Thoracic aorta (tissue), 2 donors: Measurements from ENCODE around the gene ROR1. TPM values are rescaled to one million over a fixed set of nuclear protein-coding genes. Genes with fewer than 3 reads are reported as not detected.

ENCODE experiments used
- ATAC-seq: fragments of 150-250 bp; one replicate; pipeline ENCODE4 v1.8.0; 2017; ENCODE audit warnings: low read depth; ENCODE audit not compliant: insufficient number of reproducible peaks, low FRiP score
- DNase-seq: peaks from one replicate; pipeline ENCODE4 v3.0.0-alpha.2; 2020; ENCODE audit warnings: low spot score
- H3K27ac ChIP-seq, 2 donors: fragments of 200-600 bp; sonication (generic); 1 replicate in 1 of 2; 2 replicates in 1 of 2; pipeline ENCODE4 v1.5.1; 2016; ENCODE audit warnings: mild to moderate bottlenecking in 2 of 2, moderate library complexity in 2 of 2
- H3K27me3 ChIP-seq: fragments of 200-600 bp; sonication (generic); replicated peaks from 2 replicates; pipeline ENCODE4 v1.6.0; 2016; ENCODE audit warnings: mild to moderate bottlenecking; ENCODE audit not compliant: insufficient read depth
- H3K36me3 ChIP-seq: fragments of 200-600 bp; sonication (generic); one replicate; pipeline ENCODE4 v1.5.1; 2016
- H3K4me1 ChIP-seq, 2 donors: fragments of 200-600 bp; sonication (generic); 1 replicate in 1 of 2; 2 replicates in 1 of 2; pipeline versions ENCODE4 v1.5.1 to v1.6.0; 2016; ENCODE audit warnings: low read depth in 2 of 2, mild to moderate bottlenecking in 1 of 2; ENCODE audit not compliant: control insufficient read depth in 1 of 2
- H3K4me3 ChIP-seq: fragments of 200-600 bp; sonication (generic); 2 replicates; pipeline ENCODE4 v1.5.1; 2016; ENCODE audit warnings: mild to moderate bottlenecking
- H3K9me3 ChIP-seq: fragments of 200-600 bp; sonication (generic); 2 replicates; pipeline ENCODE4 v1.5.1; 2016
- total RNA-seq, 2 donors: library from RNA; depleted of rRNA; stranded (reverse); fragments of >200 nt; gene quantifications; one replicate each; pipeline versions ENCODE4 v1.1.0 to v1.2.3, GENCODE V29; 2016
- TF ChIP-seq, protein P1 (sequence below): fragments of 200-600 bp; sonication (generic); IDR thresholded peaks from one replicate; pipeline ENCODE4 v1.5.1; 2019; ENCODE audit warnings: antibody characterized with exemption

ROR1 gene
- total RNA-seq, 2 donors from 2014 or later, result 41.2 to 51.8 TPM

DNA sequence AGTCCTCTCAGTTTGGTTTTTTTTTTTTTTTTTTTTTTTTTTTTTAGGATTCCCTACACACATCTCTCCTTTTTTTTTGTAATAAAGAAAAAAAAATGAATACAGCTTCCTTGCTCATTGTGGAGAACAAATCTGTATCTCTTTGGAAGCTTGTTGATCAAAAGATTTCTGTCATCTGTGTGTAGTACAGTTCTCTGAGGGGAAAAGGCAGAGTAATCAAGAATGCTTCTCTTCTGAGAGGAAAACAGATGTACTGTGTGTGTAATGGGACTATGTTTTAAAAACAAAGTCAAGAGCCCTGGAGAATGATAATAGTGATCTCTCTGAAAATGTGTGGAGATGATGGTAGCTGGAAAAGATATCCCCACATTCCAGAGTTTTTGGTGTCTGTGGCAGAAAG lies 16.5 kb upstream of the ROR1 start:
- no peak overlapping the region for H3K4me3 ChIP-seq
- no peaks in the 10 kb centered on the region for H3K36me3 ChIP-seq
- TF ChIP-seq, protein P1, sequence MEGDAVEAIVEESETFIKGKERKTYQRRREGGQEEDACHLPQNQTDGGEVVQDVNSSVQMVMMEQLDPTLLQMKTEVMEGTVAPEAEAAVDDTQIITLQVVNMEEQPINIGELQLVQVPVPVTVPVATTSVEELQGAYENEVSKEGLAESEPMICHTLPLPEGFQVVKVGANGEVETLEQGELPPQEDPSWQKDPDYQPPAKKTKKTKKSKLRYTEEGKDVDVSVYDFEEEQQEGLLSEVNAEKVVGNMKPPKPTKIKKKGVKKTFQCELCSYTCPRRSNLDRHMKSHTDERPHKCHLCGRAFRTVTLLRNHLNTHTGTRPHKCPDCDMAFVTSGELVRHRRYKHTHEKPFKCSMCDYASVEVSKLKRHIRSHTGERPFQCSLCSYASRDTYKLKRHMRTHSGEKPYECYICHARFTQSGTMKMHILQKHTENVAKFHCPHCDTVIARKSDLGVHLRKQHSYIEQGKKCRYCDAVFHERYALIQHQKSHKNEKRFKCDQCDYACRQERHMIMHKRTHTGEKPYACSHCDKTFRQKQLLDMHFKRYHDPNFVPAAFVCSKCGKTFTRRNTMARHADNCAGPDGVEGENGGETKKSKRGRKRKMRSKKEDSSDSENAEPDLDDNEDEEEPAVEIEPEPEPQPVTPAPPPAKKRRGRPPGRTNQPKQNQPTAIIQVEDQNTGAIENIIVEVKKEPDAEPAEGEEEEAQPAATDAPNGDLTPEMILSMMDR, result no peak
- no peaks in the 10 kb centered on the region for H3K27me3 ChIP-seq
- ATAC-seq, result no peak
- H3K9me3 ChIP-seq, result no peaks in the 10 kb centered on the region
- no peak overlapping the region for H3K27ac ChIP-seq
- DNase-seq, result no peak
- H3K4me1 ChIP-seq, result no peaks in the 10 kb centered on the region

DNA sequence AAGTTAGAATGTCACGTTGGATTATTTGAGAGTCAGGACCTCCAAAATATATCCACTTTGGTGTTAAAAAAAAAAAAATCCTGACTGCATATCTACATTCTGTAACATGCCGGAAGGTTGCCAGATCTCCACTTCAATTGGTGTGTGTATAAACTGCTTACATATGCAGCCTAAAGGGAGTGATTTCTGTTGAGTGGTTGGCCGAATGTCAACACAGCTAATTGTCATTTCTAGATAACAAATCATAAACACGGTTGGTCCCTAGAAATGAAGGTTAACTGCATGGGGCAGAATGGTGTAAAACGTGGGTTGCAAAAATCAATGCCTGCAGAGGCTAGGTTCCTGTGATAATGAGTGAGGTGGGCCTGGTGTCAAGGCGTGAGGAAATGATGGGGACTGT lies 15.0 kb upstream of the ROR1 start:
- Histone ChIP-seq H3K9me3 (no peaks in the 10 kb centered on the region), H3K27ac (no peak overlapping the region), H3K4me3 (no peak overlapping the region), H3K36me3 (no peaks in the 10 kb centered on the region), H3K4me1 (no peaks in the 10 kb centered on the region), H3K27me3 (no peaks in the 10 kb centered on the region)
- ATAC-seq (no peak), DNase-seq (no peak)
- TF ChIP-seq, protein P1, result no peak

DNA sequence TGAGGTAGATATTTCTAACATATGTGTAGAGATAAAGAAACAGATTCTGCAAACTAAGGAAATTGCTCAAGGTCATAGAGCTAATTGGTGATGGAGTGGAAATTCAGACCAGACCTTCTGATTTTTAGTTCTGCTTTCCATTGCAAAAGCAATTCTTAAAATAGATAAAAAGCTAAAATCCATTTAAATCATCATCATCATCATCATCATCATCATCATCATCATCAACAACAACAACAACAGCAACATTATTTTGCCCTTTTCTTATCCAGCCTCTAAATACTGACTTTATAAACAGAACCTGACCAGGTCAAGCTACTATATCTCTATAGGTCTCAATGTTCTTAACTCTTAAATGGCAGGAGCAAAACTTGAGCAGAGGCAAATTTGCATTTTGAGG lies 14.0 kb upstream of the ROR1 start:
- Histone ChIP-seq H3K4me3 (no peak overlapping the region), H3K36me3 (no peaks in the 10 kb centered on the region), H3K27me3 (no peaks in the 10 kb centered on the region), H3K4me1 (no peaks in the 10 kb centered on the region), H3K27ac (no peak overlapping the region), H3K9me3 (no peaks in the 10 kb centered on the region)
- DNase-seq (no peak), ATAC-seq (no peak)
- TF ChIP-seq, protein P1, result no peak

DNA sequence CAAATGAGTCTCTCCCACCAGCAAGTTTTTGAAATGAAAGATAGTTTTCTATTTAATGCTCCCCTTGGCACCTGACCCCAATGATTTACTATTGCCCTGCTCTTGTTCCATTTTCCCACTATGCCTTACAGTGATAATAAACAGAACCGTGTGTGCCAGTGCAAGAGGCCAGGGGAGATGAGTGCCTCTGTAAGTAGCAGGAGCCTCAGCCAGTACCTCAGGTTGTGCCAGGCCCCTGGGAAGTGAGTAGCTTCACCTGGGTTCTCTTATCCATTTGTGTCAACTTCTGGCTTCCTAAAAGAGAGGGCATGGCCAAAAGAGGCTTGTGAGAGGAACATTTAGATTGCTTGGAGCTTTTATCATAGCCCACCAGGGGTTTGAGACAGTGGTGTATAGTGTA lies 3.4 kb upstream of the ROR1 start:
- Histone ChIP-seq H3K27ac (no peak overlapping the region), H3K9me3 (no peaks in the 10 kb centered on the region), H3K27me3 (no peaks in the 10 kb centered on the region), H3K4me3 (no peak overlapping the region), H3K4me1 (peaks cover 0 to 8% of the 10 kb centered on the region in 2 donors), H3K36me3 (no peaks in the 10 kb centered on the region)
- DNase-seq (no peak), ATAC-seq (no peak)
- TF ChIP-seq, protein P1, result no peak

DNA sequence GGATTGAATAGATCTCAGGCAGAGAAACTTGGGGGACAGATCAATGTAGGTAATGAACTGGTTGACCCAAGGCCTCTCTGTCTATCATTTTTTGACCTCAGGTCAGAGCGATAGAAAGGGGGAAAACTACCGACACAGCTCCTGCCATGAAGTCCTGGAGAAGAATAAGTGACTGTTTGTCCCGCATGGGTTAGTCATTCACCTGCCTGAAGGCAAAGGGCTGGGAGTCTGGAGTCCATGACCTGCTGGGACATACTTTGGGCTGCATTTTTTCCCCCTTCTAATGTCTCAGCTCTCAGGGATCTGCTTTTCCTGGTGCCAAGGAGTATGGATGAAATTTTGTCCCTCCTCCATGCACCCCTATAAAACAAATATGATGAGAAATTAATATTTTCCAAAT lies 1.6 kb upstream of the ROR1 start:
- Histone ChIP-seq H3K9me3 (no peaks in the 10 kb centered on the region), H3K27me3 (no peaks in the 10 kb centered on the region), H3K4me3 (no peak overlapping the region), H3K4me1 (peaks cover 8 to 21% of the 10 kb centered on the region in 2 donors), H3K36me3 (no peaks in the 10 kb centered on the region), H3K27ac (no peak overlapping the region)
- TF ChIP-seq, protein P1, result no peak
- DNase-seq (no peak), ATAC-seq (no peak)
